Measurements from ENCODE around the gene SMARCA4.

DNA sequence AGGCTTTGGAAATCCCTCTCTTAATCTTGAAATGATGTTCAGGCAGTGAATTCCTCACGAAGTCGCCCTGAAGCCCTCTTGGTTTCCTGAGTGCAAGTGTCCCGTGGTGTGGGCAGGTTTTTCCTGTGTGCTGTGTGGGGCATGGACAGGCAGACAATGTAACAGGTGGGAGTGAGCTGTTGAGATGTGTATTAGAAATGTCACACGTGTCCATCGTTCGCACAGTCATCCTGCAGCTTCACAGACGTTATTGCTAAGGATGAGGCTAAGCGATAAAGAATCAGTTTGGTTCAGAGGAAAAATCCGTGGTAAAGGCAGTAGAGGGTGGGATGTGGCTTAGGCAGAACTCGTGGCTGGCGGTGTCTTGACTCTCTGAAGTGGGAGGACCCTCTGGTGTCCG lies 51.7 kb downstream of the SMARCA4 start:
- TF ChIP-seq, protein P1, sequence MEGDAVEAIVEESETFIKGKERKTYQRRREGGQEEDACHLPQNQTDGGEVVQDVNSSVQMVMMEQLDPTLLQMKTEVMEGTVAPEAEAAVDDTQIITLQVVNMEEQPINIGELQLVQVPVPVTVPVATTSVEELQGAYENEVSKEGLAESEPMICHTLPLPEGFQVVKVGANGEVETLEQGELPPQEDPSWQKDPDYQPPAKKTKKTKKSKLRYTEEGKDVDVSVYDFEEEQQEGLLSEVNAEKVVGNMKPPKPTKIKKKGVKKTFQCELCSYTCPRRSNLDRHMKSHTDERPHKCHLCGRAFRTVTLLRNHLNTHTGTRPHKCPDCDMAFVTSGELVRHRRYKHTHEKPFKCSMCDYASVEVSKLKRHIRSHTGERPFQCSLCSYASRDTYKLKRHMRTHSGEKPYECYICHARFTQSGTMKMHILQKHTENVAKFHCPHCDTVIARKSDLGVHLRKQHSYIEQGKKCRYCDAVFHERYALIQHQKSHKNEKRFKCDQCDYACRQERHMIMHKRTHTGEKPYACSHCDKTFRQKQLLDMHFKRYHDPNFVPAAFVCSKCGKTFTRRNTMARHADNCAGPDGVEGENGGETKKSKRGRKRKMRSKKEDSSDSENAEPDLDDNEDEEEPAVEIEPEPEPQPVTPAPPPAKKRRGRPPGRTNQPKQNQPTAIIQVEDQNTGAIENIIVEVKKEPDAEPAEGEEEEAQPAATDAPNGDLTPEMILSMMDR (IDR thresholded peaks at IDR 0.05), result no peak
- TF ChIP-seq POLR2AphosphoS5 (IDR thresholded peaks at IDR 0.05) (no peak), POLR2A (IDR thresholded peaks at IDR 0.05; ENCODE audit: low read depth) (no peak), EP300 (IDR thresholded peaks at IDR 0.05) (no peak)

All from esophagus muscularis mucosa (tissue), 4 donors.